Mesenchymal stem cell (in vitro differentiated cells and primary cell): ENCODE results near the gene PAX3.
A peak's percentile ranks its signal among the peaks of the same experiment; 100 is the strongest.

Experiments
- DNase-seq: peaks from one replicate; pipeline ENCODE4 v3.0.0-alpha.2; 2013
- H2AFZ ChIP-seq: one replicate; pipeline ENCODE4 v1.6.1; 2013; ENCODE audit warnings: low read depth, mild to moderate bottlenecking, control low read depth, inconsistent platforms, low read length, moderate library complexity
- H2AK5ac ChIP-seq: 2 replicates; pipeline ENCODE4 v1.6.1; 2013; ENCODE audit warnings: low read length, moderate library complexity, mild to moderate bottlenecking, inconsistent platforms; ENCODE audit not compliant: severe bottlenecking
- H2BK120ac ChIP-seq: one replicate; pipeline ENCODE4 v1.6.1; 2013; ENCODE audit warnings: low read depth, mild to moderate bottlenecking, inconsistent platforms, low read length, moderate library complexity
- H2BK12ac ChIP-seq, 2 experiments: one replicate each; pipeline ENCODE4 v1.6.1; 2013; ENCODE audit warnings: inconsistent platforms in 2 of 2, low read length in 2 of 2, mild to moderate bottlenecking in 2 of 2, moderate library complexity in 2 of 2, control low read depth in 1 of 2
- H2BK15ac ChIP-seq: one replicate; pipeline ENCODE4 v1.6.1; 2013; ENCODE audit warnings: mild to moderate bottlenecking, low read depth, inconsistent platforms; ENCODE audit not compliant: poor library complexity, severe bottlenecking
- H2BK5ac ChIP-seq: 2 replicates; pipeline ENCODE4 v1.6.1; 2013; ENCODE audit warnings: low read depth, mild to moderate bottlenecking, low read length, control low read depth, inconsistent platforms; ENCODE audit not compliant: poor library complexity, severe bottlenecking
- H3K14ac ChIP-seq, 2 experiments: one replicate each; pipeline ENCODE4 v1.6.1; 2013; ENCODE audit warnings: inconsistent platforms in 2 of 2, low read length in 2 of 2, control low read depth in 1 of 2, mild to moderate bottlenecking in 1 of 2, moderate library complexity in 1 of 2
- H3K18ac ChIP-seq, 2 experiments: one replicate each; pipeline ENCODE4 v1.6.1; 2013; ENCODE audit warnings: inconsistent platforms in 2 of 2, low read length in 2 of 2, control low read depth in 1 of 2, low read depth in 1 of 2, mild to moderate bottlenecking in 1 of 2
- H3K23ac ChIP-seq, 2 experiments: one replicate each; pipeline ENCODE4 v1.6.1; 2013; ENCODE audit warnings: inconsistent platforms in 2 of 2, low read length in 2 of 2, mild to moderate bottlenecking in 2 of 2, moderate library complexity in 2 of 2, control low read depth in 1 of 2
- H3K27ac ChIP-seq: 2 replicates; pipeline ENCODE4 v1.5.1; 2013; ENCODE audit warnings: mild to moderate bottlenecking, moderate library complexity, low read length, control low read depth, inconsistent platforms; ENCODE audit not compliant: poor library complexity, severe bottlenecking
- H3K27me3 ChIP-seq, 2 experiments: 2 replicates each; pipeline versions ENCODE4 v1.6.1 to v1.7.0; 2013; ENCODE audit warnings: low read length in 2 of 2, mild to moderate bottlenecking in 2 of 2, moderate library complexity in 2 of 2, control low read depth in 1 of 2, inconsistent platforms in 1 of 2; ENCODE audit not compliant: control insufficient read depth in 1 of 2, insufficient read depth in 1 of 2
- H3K36me3 ChIP-seq, 2 experiments: 2 replicates each; pipeline versions ENCODE4 v1.6.1 to v1.7.0; 2013; ENCODE audit warnings: low read length in 2 of 2, control low read depth in 1 of 2, inconsistent platforms in 1 of 2, low read depth in 1 of 2, mild to moderate bottlenecking in 1 of 2; ENCODE audit not compliant: insufficient read depth in 2 of 2, control insufficient read depth in 1 of 2
- H3K4ac ChIP-seq, 2 experiments: one replicate each; pipeline ENCODE4 v1.6.1; 2013; ENCODE audit warnings: inconsistent platforms in 2 of 2, low read length in 2 of 2, mild to moderate bottlenecking in 2 of 2, moderate library complexity in 2 of 2, control low read depth in 1 of 2, low read depth in 1 of 2
- H3K4me1 ChIP-seq: 2 replicates; pipeline ENCODE4 v1.6.1; 2013; ENCODE audit warnings: low read depth, low read length, control low read depth; ENCODE audit not compliant: control insufficient read depth, insufficient read depth
- H3K4me2 ChIP-seq: 2 replicates; pipeline ENCODE4 v1.6.1; 2013; ENCODE audit warnings: low read length, mild to moderate bottlenecking, inconsistent platforms; ENCODE audit not compliant: poor library complexity, severe bottlenecking
- H3K4me3 ChIP-seq, 2 experiments: 2 replicates each; pipeline versions ENCODE4 v1.5.1 to v1.7.0; 2013; ENCODE audit warnings: low read length in 2 of 2, mild to moderate bottlenecking in 2 of 2, control low read depth in 1 of 2, low read depth in 1 of 2; ENCODE audit not compliant: insufficient read depth in 1 of 2
- H3K79me1 ChIP-seq: replicated peaks from 2 replicates; pipeline ENCODE4 v1.6.1; 2013; ENCODE audit warnings: mild to moderate bottlenecking, control low read depth, low read length, inconsistent platforms; ENCODE audit not compliant: poor library complexity, severe bottlenecking
- H3K9ac ChIP-seq: 2 replicates; pipeline ENCODE4 v1.7.0; 2013; ENCODE audit warnings: mild to moderate bottlenecking, low read length, moderate library complexity
- H3K9me3 ChIP-seq: 2 replicates; pipeline ENCODE4 v1.7.0; 2013; ENCODE audit warnings: mild to moderate bottlenecking, low read length; ENCODE audit not compliant: control insufficient read depth
- H4K8ac ChIP-seq: one replicate; pipeline ENCODE4 v1.6.1; 2013; ENCODE audit warnings: inconsistent platforms, mild to moderate bottlenecking, low read length, moderate library complexity
- H4K91ac ChIP-seq: one replicate; pipeline ENCODE4 v1.6.1; 2013; ENCODE audit warnings: mild to moderate bottlenecking, low read length, inconsistent platforms
- WGBS: methylation state at CpG from one replicate; pipeline ENCODE4 v1.1.7; 2013; ENCODE audit warnings: mixed read lengths; 5-methylcytosine and 5-hydroxymethylcytosine counted together

Gene PAX3

DNA sequence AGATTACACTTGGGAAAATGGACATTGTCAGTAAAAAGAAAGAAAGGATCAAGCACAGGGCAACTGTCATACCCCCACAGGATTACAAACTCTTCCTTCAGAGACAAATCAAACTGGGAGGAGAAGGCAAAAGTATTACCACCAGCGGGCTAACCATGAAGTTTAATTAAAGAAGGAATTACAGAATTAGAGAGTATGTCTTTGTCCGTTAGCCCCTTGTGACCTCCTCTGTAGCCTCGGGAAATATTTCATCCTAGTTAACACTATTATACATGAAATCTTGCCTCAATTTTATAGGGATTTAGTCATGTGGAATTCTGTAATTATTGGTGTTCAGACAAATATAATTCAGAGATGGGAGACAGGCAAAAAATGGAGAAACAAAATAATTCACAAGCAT, 60.7 kb downstream of the PAX3 start:
- Histone ChIP-seq H4K91ac (no peak overlapping the region), H3K27ac (no peak overlapping the region), H3K27me3 (peaks cover 21 to 28% of the 10 kb centered on the region in 2 experiments), H3K4me1 (no peaks in the 10 kb centered on the region), H3K36me3 (no peaks in the 10 kb centered on the region), H4K8ac (no peak overlapping the region), H3K9ac (no peak overlapping the region), H3K4me3 (no peak overlapping the region), H3K4me2 (no peak overlapping the region), H2AK5ac (no peak overlapping the region), H2BK15ac (no peak overlapping the region), H3K23ac (no peak overlapping the region), H3K79me1 (no peaks in the 10 kb centered on the region), H3K18ac (no peak overlapping the region), H2AFZ (no peak overlapping the region), H2BK12ac (no peak overlapping the region), H3K9me3 (no peaks in the 10 kb centered on the region), H3K4ac (no peak overlapping the region), H2BK120ac (no peak overlapping the region), H3K14ac (no peak overlapping the region), H2BK5ac (no peak overlapping the region)
- DNase-seq, result no peak
- WGBS, result no CpG with 5 or more reads among the region's 3 CpGs

DNA sequence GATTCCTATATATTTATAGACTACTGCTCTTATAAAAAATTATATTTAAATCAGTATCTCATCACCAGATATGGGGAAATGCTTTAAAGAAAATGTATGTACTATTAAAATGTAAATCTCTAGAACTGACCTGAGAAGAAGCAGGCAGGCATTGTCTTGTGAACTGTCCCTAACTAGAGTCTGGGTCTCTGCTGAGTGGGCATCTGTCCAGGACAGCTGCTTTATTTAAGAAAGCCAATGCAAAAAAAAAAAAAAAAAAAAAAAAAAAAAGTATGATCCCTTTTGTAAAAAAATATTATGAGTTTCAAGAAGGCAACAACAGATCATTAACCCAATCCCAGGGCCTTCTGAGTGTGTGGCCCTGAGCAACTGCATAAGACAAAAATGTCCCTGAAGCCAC, 66.0 kb downstream of the PAX3 start:
- Histone ChIP-seq H3K4me3 (no peak overlapping the region), H2AK5ac (no peak overlapping the region), H4K8ac (no peak overlapping the region), H2BK5ac (peak overlapping the region; percentile 44), H3K9me3 (no peaks in the 10 kb centered on the region), H3K18ac (no peak overlapping the region), H3K27me3 (no peaks in the 10 kb centered on the region), H3K36me3 (no peaks in the 10 kb centered on the region), H4K91ac (no peak overlapping the region), H2BK15ac (no peak overlapping the region), H3K79me1 (no peaks in the 10 kb centered on the region), H3K27ac (no peak overlapping the region), H2BK120ac (no peak overlapping the region), H3K4me1 (no peaks in the 10 kb centered on the region), H3K4ac (no peak overlapping the region), H3K4me2 (no peak overlapping the region), H3K23ac (no peak overlapping the region), H3K9ac (no peak overlapping the region), H3K14ac (no peak overlapping the region), H2AFZ (no peak overlapping the region), H2BK12ac (no peak overlapping the region)
- no peak for DNase-seq

DNA sequence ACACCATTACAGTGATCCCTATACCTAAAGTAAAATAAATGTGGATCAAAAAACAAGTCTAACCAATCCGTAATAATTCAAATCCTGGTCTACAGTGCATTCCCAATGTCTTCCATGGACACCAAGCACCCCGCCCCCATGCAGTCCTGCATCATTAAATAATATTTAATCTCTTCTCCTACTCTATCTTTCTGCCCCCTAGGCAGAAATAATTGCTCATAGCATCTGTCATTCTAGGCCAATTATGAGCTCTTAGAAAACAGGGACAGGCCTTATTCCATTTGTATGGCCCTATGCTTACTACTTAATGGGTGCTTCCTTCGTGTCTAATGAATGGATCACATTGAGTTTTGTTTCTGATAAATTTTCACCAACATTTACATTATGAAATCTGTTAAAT, 66.4 kb downstream of the PAX3 start:
- WGBS, result 86% methylated on average over 2 of the region's 3 CpGs

DNA sequence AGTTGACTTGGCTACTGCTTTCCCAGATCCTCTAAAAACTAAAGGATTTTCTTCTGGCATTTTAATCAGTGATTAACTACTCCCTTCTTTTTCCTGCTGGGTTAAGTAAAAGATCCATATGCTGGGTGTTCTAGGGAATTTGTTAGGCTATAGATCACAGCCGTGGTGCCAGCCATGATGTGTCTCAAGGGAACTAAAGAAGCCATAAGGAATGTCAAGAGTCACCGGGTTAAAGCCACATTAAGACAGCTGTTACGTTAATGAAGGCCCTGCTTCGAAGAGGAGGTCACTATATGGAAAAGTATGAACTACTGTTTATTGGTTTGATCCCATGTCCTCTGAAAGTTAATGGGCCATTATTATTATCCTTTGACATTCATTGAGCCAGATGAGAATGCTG, 70.7 kb downstream of the PAX3 start:
- H2AK5ac ChIP-seq, result no peak overlapping the region
- no peaks in the 10 kb centered on the region for H3K79me1 ChIP-seq
- no peak overlapping the region for H4K91ac ChIP-seq

More for the DNA sequence above, 66.4 kb downstream of the PAX3 start:
- Histone ChIP-seq H2BK5ac (no peak overlapping the region), H2BK12ac (no peak overlapping the region), H3K27ac (no peak overlapping the region), H3K14ac (no peak overlapping the region), H3K27me3 (no peaks in the 10 kb centered on the region), H2AK5ac (no peak overlapping the region), H4K91ac (no peak overlapping the region), H3K9ac (no peak overlapping the region), H3K9me3 (no peaks in the 10 kb centered on the region), H3K4me1 (no peaks in the 10 kb centered on the region), H3K4me3 (no peak overlapping the region), H2BK15ac (no peak overlapping the region), H4K8ac (no peak overlapping the region), H3K4ac (no peak overlapping the region), H3K18ac (no peak overlapping the region), H2BK120ac (no peak overlapping the region), H3K23ac (no peak overlapping the region), H3K36me3 (no peaks in the 10 kb centered on the region), H2AFZ (no peak overlapping the region), H3K4me2 (no peak overlapping the region), H3K79me1 (no peaks in the 10 kb centered on the region)
- DNase-seq, result no peak

More for the DNA sequence above, 70.7 kb downstream of the PAX3 start:
- Histone ChIP-seq H3K18ac (no peak overlapping the region), H3K27ac (no peak overlapping the region), H2AFZ (no peak overlapping the region), H3K4me3 (no peak overlapping the region), H2BK5ac (no peak overlapping the region), H3K9me3 (no peaks in the 10 kb centered on the region), H2BK15ac (no peak overlapping the region), H3K14ac (no peak overlapping the region), H4K8ac (no peak overlapping the region), H3K9ac (no peak overlapping the region), H3K23ac (no peak overlapping the region), H3K4me1 (no peaks in the 10 kb centered on the region), H2BK120ac (no peak overlapping the region), H3K4me2 (no peak overlapping the region), H3K27me3 (no peaks in the 10 kb centered on the region), H2BK12ac (no peak overlapping the region), H3K36me3 (no peaks in the 10 kb centered on the region), H3K4ac (no peak overlapping the region)
- WGBS, result 34% methylated on average over 4 of the region's 4 CpGs
- no peak for DNase-seq
